Mammary epithelial cell (primary cell): ENCODE measurements around the gene ANKDD1B.

Experiments
- EZH2 ChIP-seq: IDR thresholded peaks from 2 replicates; pipeline ENCODE4 v1.6.1; 2012; ENCODE audit warnings: low read length, inconsistent platforms, borderline replicate concordance
- TF ChIP-seq, protein P1 (sequence below), 2 donors: IDR thresholded peaks in 1 of 2; conservative IDR thresholded peaks in 1 of 2; 2 replicates each; pipeline ENCODE4 v1.5.1; 2011 to 2012; ENCODE audit warnings: inconsistent platforms in 2 of 2, low read length in 2 of 2, mild to moderate bottlenecking in 2 of 2, control low read depth in 1 of 2, low read depth in 1 of 2; ENCODE audit not compliant: insufficient read depth in 1 of 2; ENCODE audit errors: extremely low read depth in 1 of 2

DNA sequence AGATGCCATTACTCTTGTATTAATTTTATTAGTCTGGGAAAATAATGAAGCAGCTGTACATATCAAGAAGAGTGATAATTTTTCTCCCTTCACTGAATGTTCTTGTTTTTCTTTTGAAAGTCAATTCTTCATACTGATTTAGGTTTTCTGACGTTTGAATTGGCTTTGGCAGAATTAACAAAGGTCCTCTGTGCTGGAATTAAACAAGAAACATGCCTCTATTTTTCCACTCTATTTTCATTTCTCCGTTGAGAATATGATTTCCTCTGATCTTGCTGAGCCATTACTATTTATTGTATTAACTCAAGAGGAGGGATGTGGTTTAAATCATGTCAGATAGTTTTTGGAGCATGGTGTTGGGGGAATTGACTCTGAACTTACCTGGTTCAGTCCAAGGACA, 42.3 kb downstream of the ANKDD1B start:
- TF ChIP-seq, protein P1, sequence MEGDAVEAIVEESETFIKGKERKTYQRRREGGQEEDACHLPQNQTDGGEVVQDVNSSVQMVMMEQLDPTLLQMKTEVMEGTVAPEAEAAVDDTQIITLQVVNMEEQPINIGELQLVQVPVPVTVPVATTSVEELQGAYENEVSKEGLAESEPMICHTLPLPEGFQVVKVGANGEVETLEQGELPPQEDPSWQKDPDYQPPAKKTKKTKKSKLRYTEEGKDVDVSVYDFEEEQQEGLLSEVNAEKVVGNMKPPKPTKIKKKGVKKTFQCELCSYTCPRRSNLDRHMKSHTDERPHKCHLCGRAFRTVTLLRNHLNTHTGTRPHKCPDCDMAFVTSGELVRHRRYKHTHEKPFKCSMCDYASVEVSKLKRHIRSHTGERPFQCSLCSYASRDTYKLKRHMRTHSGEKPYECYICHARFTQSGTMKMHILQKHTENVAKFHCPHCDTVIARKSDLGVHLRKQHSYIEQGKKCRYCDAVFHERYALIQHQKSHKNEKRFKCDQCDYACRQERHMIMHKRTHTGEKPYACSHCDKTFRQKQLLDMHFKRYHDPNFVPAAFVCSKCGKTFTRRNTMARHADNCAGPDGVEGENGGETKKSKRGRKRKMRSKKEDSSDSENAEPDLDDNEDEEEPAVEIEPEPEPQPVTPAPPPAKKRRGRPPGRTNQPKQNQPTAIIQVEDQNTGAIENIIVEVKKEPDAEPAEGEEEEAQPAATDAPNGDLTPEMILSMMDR (conservative IDR thresholded peaks at IDR 0.05 in 1 of 2, IDR thresholded peaks at IDR 0.05 in 1 of 2; ENCODE audit: extremely low read depth in 1 of 2, insufficient read depth in 1 of 2, low read depth in 1 of 2, low read length in 2 of 2): no peak
- no peak for TF ChIP-seq EZH2
